Measurements from ENCODE around the gene ENTPD3. TPM values are rescaled to one million over a fixed set of nuclear protein-coding genes. Genes with fewer than 3 reads are reported as not detected.

ENTPD3 gene
- total and polyA plus RNA-seq, 7 donors, result 1.2 to 13.9 (median 4.9) TPM

DNA sequence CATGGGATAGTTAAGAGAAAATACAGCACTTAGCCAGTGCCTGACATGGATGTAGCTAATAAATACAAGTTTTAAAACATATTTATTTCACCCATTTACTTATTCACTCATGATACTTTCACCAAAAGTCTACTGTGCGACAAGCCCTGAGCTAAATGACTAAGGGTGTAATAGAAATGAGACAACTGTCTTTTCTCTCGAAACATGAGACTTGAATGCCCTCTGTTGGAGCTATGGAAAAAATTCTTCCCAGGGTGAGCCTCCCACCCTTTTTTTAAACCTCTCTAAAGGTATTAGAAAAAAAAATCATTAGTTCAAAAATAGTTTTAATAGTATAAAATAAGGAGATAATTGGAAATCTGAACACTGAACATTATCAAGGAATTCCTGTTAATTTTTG lies 45.8 kb downstream of the ENTPD3 start:
- H3K27ac ChIP-seq, result no peak overlapping the region
- WGBS, 2 donors, result 83 to 90% methylated on average over 2 of the region's 2 CpGs
- no peak for DNase-seq
- no peaks in the 10 kb centered on the region for H3K9me3 ChIP-seq
- H3K4me3 ChIP-seq, result no peak overlapping the region
- no peaks in the 10 kb centered on the region for H3K36me3 ChIP-seq
- no peaks in the 10 kb centered on the region for H3K4me1 ChIP-seq
- intact Hi-C loops (cut with DNase I), result no loop called here
- TF ChIP-seq, protein P1, sequence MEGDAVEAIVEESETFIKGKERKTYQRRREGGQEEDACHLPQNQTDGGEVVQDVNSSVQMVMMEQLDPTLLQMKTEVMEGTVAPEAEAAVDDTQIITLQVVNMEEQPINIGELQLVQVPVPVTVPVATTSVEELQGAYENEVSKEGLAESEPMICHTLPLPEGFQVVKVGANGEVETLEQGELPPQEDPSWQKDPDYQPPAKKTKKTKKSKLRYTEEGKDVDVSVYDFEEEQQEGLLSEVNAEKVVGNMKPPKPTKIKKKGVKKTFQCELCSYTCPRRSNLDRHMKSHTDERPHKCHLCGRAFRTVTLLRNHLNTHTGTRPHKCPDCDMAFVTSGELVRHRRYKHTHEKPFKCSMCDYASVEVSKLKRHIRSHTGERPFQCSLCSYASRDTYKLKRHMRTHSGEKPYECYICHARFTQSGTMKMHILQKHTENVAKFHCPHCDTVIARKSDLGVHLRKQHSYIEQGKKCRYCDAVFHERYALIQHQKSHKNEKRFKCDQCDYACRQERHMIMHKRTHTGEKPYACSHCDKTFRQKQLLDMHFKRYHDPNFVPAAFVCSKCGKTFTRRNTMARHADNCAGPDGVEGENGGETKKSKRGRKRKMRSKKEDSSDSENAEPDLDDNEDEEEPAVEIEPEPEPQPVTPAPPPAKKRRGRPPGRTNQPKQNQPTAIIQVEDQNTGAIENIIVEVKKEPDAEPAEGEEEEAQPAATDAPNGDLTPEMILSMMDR (IDR thresholded peaks at IDR 0.05), result no peak
- no peak for TF ChIP-seq EP300 (IDR thresholded peaks at IDR 0.05)
- no peak for TF ChIP-seq POLR2AphosphoS5 (IDR thresholded peaks at IDR 0.05)
- TF ChIP-seq POLR2A (IDR thresholded peaks at IDR 0.05), result no peak
- H3K27me3 ChIP-seq, result no peaks in the 10 kb centered on the region

DNA sequence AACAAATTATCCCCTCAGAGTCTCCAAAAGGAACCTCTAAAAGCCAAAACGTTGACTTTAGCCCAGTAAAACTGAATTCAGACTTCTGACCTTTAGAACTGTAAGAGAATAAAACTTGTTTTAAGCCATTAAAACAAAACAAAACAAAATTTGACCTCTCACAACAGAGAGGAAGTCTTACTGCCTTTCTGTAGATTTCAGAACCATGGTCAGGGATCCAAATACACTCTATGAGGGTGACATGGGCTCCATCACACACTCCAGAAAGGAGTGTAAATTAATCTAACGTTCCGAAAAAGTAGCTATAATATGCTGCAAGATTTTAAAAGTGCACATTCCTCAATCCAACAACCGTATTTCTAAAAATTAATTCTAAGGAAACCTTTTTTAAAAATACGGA lies 50.9 kb downstream of the ENTPD3 start:
- TF ChIP-seq EP300 (IDR thresholded peaks at IDR 0.05), result no peak
- TF ChIP-seq POLR2AphosphoS5 (IDR thresholded peaks at IDR 0.05), result no peak
- no peak for TF ChIP-seq POLR2A (IDR thresholded peaks at IDR 0.05)
- TF ChIP-seq, protein P1 (IDR thresholded peaks at IDR 0.05), result no peak
- Histone ChIP-seq H3K36me3 (no peaks in the 10 kb centered on the region), H3K4me1 (no peaks in the 10 kb centered on the region), H3K9me3 (no peaks in the 10 kb centered on the region), H3K27me3 (no peaks in the 10 kb centered on the region), H3K27ac (no peak overlapping the region), H3K4me3 (no peak overlapping the region)
- 77 to 78% methylated on average over 5 of the region's 5 CpGs for WGBS, 2 donors
- intact Hi-C loops (cut with DNase I), result no loop called here
- no peak for DNase-seq

DNA sequence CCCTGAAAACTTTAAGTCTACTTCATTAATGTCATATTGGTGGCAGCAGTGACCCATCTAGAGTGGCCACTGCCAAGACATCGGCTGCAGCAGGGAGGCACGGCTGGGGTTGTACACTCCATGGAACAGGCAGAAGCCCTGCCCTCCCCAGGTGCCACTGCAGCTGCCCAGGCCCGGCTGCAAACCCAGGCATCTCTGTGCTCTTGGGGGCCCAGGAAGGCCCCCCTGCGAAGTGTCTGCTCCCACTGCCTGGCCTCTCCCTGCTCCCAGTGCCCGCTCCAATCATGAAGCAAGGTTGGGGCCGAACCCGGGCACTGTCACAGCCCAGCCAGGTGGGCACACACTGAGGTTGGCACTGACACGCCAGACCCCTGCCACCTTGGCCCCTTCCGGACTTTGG lies 58.1 kb downstream of the ENTPD3 start:
- WGBS, 2 donors, result 91 to 93% methylated on average over 9 of the region's 9 CpGs
- Histone ChIP-seq H3K4me3 (no peak overlapping the region), H3K27me3 (no peaks in the 10 kb centered on the region), H3K36me3 (peaks cover 0 to 16% (median 0%) of the 10 kb centered on the region in 4 donors), H3K27ac (no peak overlapping the region), H3K9me3 (no peaks in the 10 kb centered on the region), H3K4me1 (no peaks in the 10 kb centered on the region)
- TF ChIP-seq EP300 (IDR thresholded peaks at IDR 0.05) (no peak), POLR2AphosphoS5 (IDR thresholded peaks at IDR 0.05) (no peak), POLR2A (IDR thresholded peaks at IDR 0.05) (no peak)
- TF ChIP-seq, protein P1 (IDR thresholded peaks at IDR 0.05), result no peak
- intact Hi-C loops (cut with DNase I), result no loop called here
- DNase-seq, result no peak

DNA sequence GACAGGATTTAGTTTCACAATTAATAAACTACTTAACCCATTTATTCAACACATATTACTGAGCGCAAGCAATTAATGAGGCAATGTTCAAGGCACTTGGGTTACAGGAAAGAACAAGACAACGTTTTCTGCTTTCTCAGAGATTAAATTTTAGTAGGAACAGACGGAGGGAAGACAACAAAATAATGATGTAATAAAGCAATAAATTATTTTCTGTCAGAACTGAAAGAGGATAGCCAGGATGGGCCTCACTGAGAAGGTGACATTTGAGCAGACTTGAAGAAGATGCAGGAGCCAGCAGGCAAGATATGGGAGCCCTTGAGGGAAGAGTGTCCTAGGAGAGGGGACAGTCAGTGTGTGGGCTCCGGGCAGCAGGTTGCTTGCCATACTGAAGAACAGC lies 58.9 kb downstream of the ENTPD3 start:
- DNase-seq, result no peak
- TF ChIP-seq EP300 (IDR thresholded peaks at IDR 0.05) (no peak), POLR2AphosphoS5 (IDR thresholded peaks at IDR 0.05) (no peak), POLR2A (IDR thresholded peaks at IDR 0.05) (no peak)
- TF ChIP-seq, protein P1 (IDR thresholded peaks at IDR 0.05), result no peak
- WGBS, 2 donors, result 74 to 83% methylated on average over 4 of the region's 4 CpGs
- intact Hi-C loops (cut with DNase I), result no loop called here
- peaks cover 0 to 16% (median 0%) of the 10 kb centered on the region in 4 donors for H3K36me3 ChIP-seq
- H3K9me3 ChIP-seq, result no peaks in the 10 kb centered on the region
- no peaks in the 10 kb centered on the region for H3K27me3 ChIP-seq
- no peaks in the 10 kb centered on the region for H3K4me1 ChIP-seq
- H3K4me3 ChIP-seq, result no peak overlapping the region
- no peak overlapping the region for H3K27ac ChIP-seq

DNA sequence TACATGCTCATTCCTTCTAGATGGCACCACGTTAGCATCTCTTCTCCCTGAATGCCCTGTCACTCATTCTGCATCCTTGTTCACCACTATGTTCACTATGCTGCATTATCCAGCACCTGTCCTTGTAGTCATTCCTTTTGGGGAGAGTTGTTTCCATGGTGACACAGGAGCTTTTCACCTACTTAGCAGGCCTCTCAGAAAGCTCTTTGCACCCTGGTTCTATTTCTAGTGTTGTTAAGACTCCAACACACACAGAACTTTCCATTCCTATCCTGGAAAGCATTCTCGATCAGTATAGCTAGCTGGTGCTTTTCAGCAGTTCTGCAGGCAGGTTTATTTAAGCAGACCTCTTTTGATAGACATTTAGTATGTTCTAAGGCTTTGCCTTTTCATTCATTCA lies 63.5 kb downstream of the ENTPD3 start:
- intact Hi-C loops (cut with DNase I), result loop anchor here (5.0 to 10.0 kb wide), 4 partner anchors 57 to 1624 kb away; partner anchors contain the start of genes SCN11A, SLC25A38, WDR48 and ZNF620
- TF ChIP-seq, protein P1 (IDR thresholded peaks at IDR 0.05), result no peak
- TF ChIP-seq POLR2A (IDR thresholded peaks at IDR 0.05) (no peak), EP300 (IDR thresholded peaks at IDR 0.05) (no peak), POLR2AphosphoS5 (IDR thresholded peaks at IDR 0.05) (no peak)
- 82 to 91% methylated on average over 2 of the region's 2 CpGs for WGBS, 2 donors
- no peak overlapping the region for H3K4me3 ChIP-seq
- H3K9me3 ChIP-seq, result no peaks in the 10 kb centered on the region
- DNase-seq, result no peak
- H3K27ac ChIP-seq, result no peak overlapping the region
- peaks cover 0 to 17% (median 15%) of the 10 kb centered on the region in 4 donors for H3K4me1 ChIP-seq
- no peaks in the 10 kb centered on the region for H3K27me3 ChIP-seq
- H3K36me3 ChIP-seq, result peaks cover 0 to 10% (median 0%) of the 10 kb centered on the region in 4 donors

Data from sigmoid colon (tissue), 7 donors.